Muscle of arm (tissue), 12 donors: ENCODE results near the gene SLC2A10. TPM values are rescaled to one million over a fixed set of nuclear protein-coding genes. Genes with fewer than 3 reads are reported as not detected.

Experiments
- DNase-seq: peaks from one replicate; pipeline ENCODE4 v3.0.0-alpha.2; 2013
- polyA plus RNA-seq, 12 donors: library from polyadenylated mRNA; unstranded; fragments of 120-200 nt; gene quantifications; one replicate each; pipeline ENCODE4 v1.2.1, GENCODE V29; 2013; ENCODE audit not compliant: insufficient read length in 12 of 12

Gene SLC2A10
- polyA plus RNA-seq, 12 donors: 15.1 to 22.3 (median 19.5) TPM; not detected in 1

- DNase-seq: no peak
Measured at GRCh38 chr20:46701986-46702385, 7.5 kb upstream of the SLC2A10 start.

- no peak for DNase-seq
Measured at GRCh38 chr20:46702447-46703203, 6.8 kb upstream of the SLC2A10 start.

- DNase-seq: no peak
Measured at GRCh38 chr20:46703435-46703834, 6.0 kb upstream of the SLC2A10 start.

- DNase-seq: no peak
Measured at GRCh38 chr20:46704714-46705377, 4.6 kb upstream of the SLC2A10 start.

- DNase-seq: no peak
Measured at GRCh38 chr20:46705378-46705729, 4.1 kb upstream of the SLC2A10 start.

GRCh38 chr20:46706242-46706641 lies 3.2 kb upstream of the SLC2A10 start:
- no peak for DNase-seq

GRCh38 chr20:46708172-46708860 lies 1.1 kb upstream of the SLC2A10 start:
- DNase-seq: no peak

GRCh38 chr20:46709055-46709458 lies 392 bp upstream of the SLC2A10 start:
- DNase-seq: no peak

- no peak for DNase-seq
Measured at GRCh38 chr20:46710153-46710913, 884 bp downstream of the SLC2A10 start.

GRCh38 chr20:46712056-46712636 lies 2.7 kb downstream of the SLC2A10 start:
- no peak for DNase-seq

GRCh38 chr20:46713957-46714834 lies 4.7 kb downstream of the SLC2A10 start:
- no peak for DNase-seq

- no peak for DNase-seq
Measured at GRCh38 chr20:46715292-46715756, 5.9 kb downstream of the SLC2A10 start.

- DNase-seq: no peak
Measured at GRCh38 chr20:46717818-46718541, 8.5 kb downstream of the SLC2A10 start.

GRCh38 chr20:46720019-46720418 lies 10.6 kb downstream of the SLC2A10 start:
- DNase-seq: no peak

- DNase-seq: no peak
Measured at GRCh38 chr20:46720776-46721425, 11.5 kb downstream of the SLC2A10 start.

GRCh38 chr20:46721476-46721875 lies 12.0 kb downstream of the SLC2A10 start:
- DNase-seq: no peak

GRCh38 chr20:46722450-46722849 lies 13.0 kb downstream of the SLC2A10 start:
- DNase-seq: no peak

GRCh38 chr20:46723039-46723438 lies 13.6 kb downstream of the SLC2A10 start:
- DNase-seq: no peak

- no peak for DNase-seq
Measured at GRCh38 chr20:46724343-46724959, 15.0 kb downstream of the SLC2A10 start.
